Retina (tissue), 1 donor: ENCODE results near the gene NEDD4.
"Not testable (repeated sequence)": the region's sequence is repeated elsewhere in the genome, so short reads cannot be mapped to it uniquely, and the experiment has no call there.

Experiments used
- DNase-seq: peaks from one replicate; pipeline ENCODE4 v3.0.0-alpha.2; 2016

The NEDD4 gene

GRCh38 chr15:55891196-55891595 lies 102.2 kb downstream of the NEDD4 start:
- DNase-seq = no peak

DNA sequence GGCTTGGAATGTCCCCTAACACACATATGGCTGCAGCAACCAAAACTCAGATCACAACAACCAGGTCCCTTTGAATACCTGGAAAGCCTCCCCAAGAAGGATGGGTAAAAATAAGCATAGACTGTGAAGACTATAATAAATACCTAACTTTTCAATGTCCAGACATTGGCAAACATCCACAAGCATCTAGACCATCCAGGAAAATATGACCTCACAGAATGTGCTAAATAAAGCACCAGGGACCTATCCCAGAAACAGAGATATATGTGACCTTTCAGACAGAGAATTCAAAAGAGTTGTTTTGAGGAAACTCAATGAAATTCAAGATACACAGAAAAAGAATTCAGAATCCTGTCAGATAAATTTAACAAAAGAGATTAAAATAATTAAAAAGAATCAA lies 109.2 kb downstream of the NEDD4 start:
- no peak for DNase-seq

DNA sequence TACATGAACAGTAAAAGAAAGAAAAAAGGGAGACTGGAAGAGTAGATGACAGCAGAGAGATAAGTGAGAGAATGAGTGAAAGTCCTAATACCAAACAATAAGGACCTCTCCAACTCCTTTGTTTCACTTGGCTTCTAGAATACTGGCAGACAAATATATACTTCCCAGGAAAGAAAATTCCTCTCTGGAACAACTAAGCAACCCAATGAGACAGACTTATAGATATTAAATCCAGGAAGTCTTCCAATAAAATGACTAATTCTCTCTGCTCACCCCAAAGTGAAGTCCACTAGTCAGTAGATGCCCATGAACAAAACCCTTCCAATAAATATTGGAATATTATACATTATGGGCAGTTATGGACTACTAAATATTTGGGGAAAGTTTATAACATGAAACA lies 114.2 kb downstream of the NEDD4 start:
- no peak for DNase-seq

DNA sequence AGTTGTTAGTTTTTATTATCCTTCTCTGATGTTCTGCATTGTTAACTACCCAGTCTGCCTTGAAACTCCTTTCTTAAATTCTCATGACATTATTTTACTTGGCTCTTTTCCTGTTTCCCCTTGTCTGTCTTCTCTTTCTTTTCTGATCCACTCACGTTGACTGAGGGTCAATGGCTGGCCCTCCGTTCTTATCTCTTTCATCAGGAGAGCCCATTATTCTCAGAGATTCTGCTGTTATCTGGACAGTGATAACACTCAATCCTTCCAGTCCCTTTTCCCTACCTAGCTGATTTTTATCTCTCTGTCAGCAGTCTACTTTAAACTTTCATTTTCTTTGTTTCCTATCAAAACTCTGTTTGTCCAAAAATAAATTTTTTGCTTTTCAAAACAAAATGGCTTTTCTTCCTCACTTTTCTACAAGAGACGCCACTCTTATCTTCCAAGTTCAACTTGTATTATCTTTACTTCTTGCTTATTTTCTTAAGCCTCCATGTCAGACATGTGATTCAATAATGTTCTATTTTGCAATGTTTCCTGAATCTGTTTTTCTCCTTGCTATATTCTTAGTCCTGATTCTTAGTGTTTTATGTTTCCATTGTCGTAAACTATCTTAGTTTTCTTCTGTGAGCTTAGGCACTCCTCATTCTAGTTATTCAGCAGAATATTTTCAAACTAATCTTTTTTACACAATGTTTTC lies 120.2 kb downstream of the NEDD4 start:
- no peak for DNase-seq

DNA sequence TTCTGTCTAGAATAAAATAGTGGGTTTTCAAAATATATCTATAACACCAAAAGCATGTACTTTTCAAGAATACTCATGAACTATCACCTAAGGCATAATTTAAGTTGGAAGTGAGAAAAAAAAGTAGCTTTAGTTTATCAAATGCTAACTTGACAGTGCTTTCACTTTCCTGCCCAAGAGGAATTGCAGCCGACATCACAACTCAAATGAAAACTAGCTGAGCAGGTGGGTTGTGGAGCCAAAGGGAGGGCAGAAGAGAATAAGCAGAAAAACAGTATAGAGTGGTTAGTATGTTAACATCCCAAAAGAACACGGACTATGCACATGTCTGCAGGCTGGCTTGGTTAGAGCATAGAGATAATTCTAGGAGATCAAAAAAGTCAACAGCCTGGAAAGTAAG lies 120.9 kb downstream of the NEDD4 start:
- DNase-seq = no peak

GRCh38 chr15:55869660-55870059 lies 123.8 kb downstream of the NEDD4 start:
- DNase-seq = no peak

GRCh38 chr15:55868707-55869106 lies 124.7 kb downstream of the NEDD4 start:
- no peak for DNase-seq

DNA sequence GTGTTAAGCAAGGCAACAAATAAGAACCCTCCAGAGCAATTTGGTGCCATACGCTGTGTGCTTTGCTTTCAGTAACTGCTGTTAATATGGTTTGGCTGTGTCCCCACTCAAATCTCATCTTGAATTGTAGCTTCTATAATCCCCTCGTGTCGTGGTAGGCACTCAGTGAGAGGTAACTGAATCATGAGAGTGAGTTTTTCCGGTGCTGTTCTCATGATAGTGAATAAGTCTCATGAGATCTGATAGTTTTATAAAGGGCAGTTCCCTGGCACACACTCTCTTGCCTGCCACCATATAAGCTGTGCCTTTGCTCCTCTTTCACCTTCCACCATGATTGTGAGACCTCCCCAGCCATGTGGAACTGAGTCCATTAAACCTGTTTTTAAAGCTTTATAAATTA lies 125.1 kb downstream of the NEDD4 start:
- not testable (repeated sequence) for DNase-seq

DNA sequence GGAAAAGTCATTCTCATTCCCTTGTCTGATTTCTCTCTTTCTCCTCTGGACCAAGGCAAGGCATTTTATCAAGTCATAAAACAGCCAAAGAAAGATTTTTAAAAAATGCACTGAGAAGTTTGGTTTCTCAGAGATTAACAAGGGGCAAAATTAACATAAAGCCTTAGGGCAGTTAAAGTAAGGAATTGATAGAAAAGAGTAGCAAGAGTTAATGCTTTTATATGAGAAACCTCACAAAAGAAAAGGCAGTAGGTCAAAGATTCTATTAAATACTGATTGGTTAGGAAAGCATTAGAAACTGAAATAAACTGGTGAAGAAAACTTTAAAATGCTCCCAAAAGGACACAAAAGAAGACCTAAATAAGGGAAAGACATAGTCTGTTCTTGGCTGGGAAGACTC lies 129.5 kb downstream of the NEDD4 start:
- no peak for DNase-seq

DNA sequence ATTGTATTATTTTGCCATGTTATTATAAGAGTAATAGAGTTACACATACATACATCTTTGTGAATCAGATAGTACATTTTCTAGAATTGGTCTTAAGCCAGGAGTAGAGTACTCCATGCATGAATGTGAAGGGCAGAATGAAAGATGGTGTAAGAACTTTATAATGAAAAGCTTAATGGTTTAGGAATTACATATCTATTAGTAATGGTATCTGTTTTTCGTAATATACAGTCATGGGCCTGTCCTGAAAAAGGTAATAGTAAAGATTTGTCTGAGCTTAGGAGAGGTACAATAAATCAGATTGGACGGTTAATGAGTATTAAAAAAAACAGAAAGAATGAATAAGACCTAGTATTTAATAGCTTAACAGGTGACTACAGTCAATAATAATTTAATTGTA lies 132.3 kb downstream of the NEDD4 start:
- DNase-seq = no peak

GRCh38 chr15:55860468-55860867 lies 132.9 kb downstream of the NEDD4 start:
- DNase-seq = no peak

DNA sequence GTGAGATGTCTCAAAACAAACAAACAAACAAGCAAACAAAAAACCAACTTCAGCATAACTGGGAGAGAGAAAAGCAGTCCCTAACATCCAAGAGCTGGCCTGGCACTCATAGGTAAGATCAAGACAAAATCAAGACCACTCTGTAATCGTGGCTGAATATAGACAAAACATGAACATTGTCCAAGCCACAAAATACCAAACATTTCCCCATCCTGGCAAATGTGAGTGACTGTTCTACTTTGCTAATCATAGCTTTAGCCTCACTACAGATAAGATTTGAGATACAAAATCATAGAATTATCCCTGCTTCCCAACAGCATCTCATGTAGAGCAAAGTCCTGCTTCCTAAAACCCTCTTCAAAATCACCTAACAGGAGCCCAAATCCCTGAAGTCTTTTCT lies 133.7 kb downstream of the NEDD4 start:
- no peak for DNase-seq

- no peak for DNase-seq
Observed at GRCh38 chr15:55858661-55859060, 134.8 kb downstream of the NEDD4 start.

DNA sequence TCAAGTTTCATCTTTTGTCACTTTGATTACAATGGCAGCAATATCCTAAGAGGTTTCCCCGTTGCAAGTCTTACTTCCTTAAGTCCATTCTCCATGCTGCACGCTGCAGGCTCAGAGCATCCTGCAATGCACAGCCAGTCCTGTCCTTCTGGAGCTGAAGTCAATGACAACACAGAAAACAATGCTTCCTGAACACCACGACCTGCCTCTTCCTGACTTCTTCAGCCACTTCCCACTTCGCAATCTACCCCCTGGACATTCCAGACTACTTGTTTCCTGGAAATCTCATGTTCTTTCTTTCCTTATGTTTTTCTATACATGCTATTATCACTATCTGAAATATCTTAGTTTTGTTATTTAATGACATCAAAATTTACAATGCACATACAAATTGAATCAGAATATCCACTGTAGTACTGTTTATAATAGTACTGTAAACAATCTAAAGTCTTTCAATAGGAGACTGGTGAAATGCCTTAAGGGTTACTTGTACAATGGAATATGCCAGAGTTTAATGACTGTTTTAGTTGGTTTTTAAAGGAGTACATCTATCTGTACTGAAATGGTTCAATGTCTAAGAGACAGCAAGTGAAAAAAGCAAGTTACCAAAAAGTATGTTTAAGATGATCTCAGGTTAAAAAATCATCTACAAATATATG lies 136.8 kb downstream of the NEDD4 start:
- DNase-seq = no peak

DNA sequence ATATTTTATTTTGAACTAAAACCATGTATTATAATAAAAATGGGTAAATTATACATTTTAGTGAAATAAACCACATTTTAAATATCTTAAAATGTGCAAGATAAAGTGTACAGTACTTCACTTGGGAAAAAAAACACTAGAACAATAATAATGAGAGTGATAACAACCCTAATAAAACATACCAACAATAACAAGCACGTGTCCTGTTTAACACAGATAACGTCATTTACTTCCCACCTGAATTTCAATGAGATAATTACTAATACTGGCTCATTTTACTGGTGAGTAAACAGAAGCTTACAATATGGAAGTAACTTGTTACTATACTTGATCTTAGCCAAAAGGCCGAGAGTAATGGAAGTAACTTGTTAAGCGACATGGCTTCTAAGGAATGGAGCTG lies 140.3 kb downstream of the NEDD4 start:
- DNase-seq = no peak

DNA sequence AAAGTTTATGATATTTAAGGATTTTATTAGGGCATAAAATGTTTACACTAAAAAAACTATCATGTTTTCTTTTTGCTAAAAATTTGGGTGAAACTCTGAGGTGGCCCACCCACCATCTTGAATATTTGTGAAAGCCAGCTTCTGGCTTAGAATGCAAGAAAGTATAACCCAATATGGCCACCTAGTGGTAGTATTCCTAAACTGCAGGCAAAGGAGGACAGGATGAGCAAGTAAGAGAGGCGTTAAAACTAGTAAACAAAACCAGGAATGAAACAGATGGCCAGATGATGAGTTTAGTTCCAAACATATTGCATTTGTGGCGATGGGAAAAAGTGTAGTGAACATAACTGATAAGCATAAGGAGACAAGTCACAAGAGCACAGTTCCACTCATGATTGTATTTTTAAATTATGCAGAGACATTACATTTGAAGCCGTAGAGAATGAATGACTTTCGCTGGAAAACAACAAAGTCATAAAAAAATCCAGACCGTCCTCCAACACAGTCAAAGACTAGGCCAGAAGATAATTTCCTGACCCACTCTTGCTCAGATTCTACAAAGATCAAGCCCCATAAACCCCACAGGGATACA lies 147.2 kb downstream of the NEDD4 start:
- DNase-seq = peak; percentile 48

DNA sequence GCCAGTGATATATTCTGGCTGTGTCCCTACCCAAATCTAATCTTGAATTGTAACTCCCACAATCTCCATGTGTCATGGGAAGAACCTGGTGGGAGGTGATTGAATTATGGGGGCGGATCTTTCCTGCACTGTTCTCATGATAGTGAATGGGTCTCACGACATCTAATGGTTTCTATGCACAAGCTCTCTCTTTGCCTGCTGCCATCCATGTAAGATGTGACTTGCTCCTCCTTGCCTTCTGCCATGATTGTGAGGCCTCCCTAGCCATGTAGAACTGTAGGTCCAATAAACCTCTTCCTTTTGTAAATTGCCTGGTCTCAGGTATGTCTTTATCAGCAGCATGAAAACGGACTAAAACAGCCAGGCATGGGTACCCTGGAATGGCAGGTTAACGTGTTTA lies 150.5 kb downstream of the NEDD4 start:
- not testable (repeated sequence) for DNase-seq

GRCh38 chr15:55835866-55836265 lies 157.5 kb downstream of the NEDD4 start:
- DNase-seq = no peak

GRCh38 chr15:55834331-55834730 lies 159.1 kb downstream of the NEDD4 start:
- no peak for DNase-seq

DNA sequence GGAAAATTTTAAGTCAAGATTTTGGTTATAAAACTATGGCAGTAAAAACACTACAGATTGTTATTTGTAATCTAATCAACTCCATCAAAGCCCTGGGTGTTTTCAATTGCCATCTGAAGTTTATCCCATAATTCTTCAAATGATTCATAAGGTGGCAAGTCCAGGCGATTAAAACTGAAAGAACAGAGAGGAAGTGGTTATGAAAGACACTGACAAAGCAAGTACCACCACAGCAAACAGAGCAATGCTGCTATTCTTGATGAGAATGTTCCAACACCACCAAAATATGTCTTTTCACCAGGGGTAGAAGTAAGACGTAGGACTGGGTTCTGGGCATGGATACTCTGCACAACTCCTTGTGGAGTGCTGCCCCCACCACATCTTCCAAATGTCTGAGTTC lies 163.6 kb downstream of the NEDD4 start:
- no peak for DNase-seq

DNA sequence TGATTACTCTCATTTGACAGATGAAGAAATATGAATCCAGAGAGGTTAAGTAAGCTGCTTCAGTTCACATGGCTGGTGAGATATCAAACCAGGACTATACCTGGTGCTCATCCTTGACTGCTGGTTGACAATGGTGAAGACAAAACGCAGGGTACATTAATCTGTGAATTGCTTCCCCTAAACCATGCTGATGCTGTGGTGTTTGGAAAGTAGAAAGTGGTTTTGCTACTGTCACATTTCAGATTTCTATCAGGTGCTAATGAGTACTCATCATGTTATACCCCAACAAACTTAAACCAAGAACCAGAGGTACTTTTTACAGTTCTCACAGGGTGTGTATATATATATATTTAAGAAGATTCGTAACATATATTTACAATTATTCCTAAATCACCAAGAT lies 165.5 kb downstream of the NEDD4 start:
- no peak for DNase-seq

GRCh38 chr15:55827204-55827603 lies 166.2 kb downstream of the NEDD4 start:
- no peak for DNase-seq

DNA sequence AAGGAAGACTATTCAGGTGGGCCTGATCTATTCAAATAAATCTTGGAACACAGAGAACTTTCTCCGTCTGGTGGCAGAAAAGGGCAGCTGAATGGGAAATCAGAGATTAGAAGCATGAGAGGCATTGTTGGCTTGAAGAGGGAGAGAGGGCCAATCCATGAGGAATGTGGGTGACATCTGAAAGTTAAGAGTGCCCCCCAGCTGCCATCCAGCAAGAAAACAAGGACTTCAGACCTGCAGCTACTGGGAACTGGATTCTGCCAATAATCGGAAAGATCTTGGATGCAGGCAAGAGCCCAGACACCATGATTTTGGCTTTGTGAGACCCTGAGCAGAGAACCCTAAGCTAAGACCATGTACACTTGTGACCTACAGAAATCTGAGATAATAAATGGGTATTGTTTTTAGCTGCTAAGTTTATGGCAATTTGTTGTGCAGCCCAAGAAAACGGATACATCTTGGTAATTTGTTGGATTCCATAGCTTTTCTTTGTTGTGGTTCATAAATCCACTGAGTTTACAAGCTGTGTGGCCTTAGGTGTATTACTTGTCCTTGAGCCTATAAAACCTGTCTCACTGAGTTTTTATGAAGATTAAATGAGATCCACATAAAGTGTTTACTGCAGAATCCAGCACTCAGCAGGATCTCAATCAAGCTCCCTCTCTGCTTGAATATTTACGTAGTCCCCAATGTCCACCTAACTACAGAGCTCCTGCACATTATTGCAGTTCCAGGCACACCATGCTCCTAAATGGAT lies 168.4 kb downstream of the NEDD4 start:
- no peak for DNase-seq
